ENCODE data around the gene GATAD2B. TPM values are rescaled to one million over a fixed set of nuclear protein-coding genes. Genes with fewer than 3 reads are reported as not detected.
"Not testable (repeated sequence)": the region's sequence is repeated elsewhere in the genome, so short reads cannot be mapped to it uniquely, and the experiment has no call there.

GATAD2B gene
- total RNA-seq, 1 experiment from 2014 or later: 5.1 TPM

GRCh38 chr1:153796786-153797659 is 125.7 kb downstream of the GATAD2B start:
- DNase-seq (ENCODE audit: low read depth): peak; percentile 46

- no peak for DNase-seq (ENCODE audit: low read depth)
Observed at GRCh38 chr1:153795934-153796785, 126.6 kb downstream of the GATAD2B start.

GRCh38 chr1:153795330-153795837 is 127.4 kb downstream of the GATAD2B start:
- no peak for DNase-seq (ENCODE audit: low read depth)

- DNase-seq (ENCODE audit: low read depth): no peak
Observed at GRCh38 chr1:153794624-153795329, 128.0 kb downstream of the GATAD2B start.

- DNase-seq (ENCODE audit: low read depth): no peak
Observed at GRCh38 chr1:153793973-153794615, 128.7 kb downstream of the GATAD2B start.

GRCh38 chr1:153793261-153793972 is 129.4 kb downstream of the GATAD2B start:
- DNase-seq (ENCODE audit: low read depth): no peak

- no peak for DNase-seq (ENCODE audit: low read depth)
Observed at GRCh38 chr1:153792631-153793041, 130.1 kb downstream of the GATAD2B start.

- DNase-seq (ENCODE audit: low read depth): peak; percentile 46
Observed at GRCh38 chr1:153791648-153792253, 131.0 kb downstream of the GATAD2B start.

GRCh38 chr1:153790966-153791647 is 131.7 kb downstream of the GATAD2B start:
- DNase-seq (ENCODE audit: low read depth): peak; percentile 90

GRCh38 chr1:153790313-153790965 is 132.3 kb downstream of the GATAD2B start:
- peak; percentile 89 for DNase-seq (ENCODE audit: low read depth)

- DNase-seq (ENCODE audit: low read depth): no peak
Observed at GRCh38 chr1:153789478-153790034, 133.2 kb downstream of the GATAD2B start.

- no peak for DNase-seq (ENCODE audit: low read depth)
Observed at GRCh38 chr1:153786038-153786790, 136.6 kb downstream of the GATAD2B start.

- peak; percentile 82 for DNase-seq (ENCODE audit: low read depth)
Observed at GRCh38 chr1:153783233-153784190, 139.3 kb downstream of the GATAD2B start.

- not testable (repeated sequence) for DNase-seq (ENCODE audit: low read depth)
Observed at GRCh38 chr1:153782648-153783047, 140.1 kb downstream of the GATAD2B start.

GRCh38 chr1:153780551-153780950 is 142.2 kb downstream of the GATAD2B start:
- no peak for DNase-seq (ENCODE audit: low read depth)

- DNase-seq (ENCODE audit: low read depth): no peak
Observed at GRCh38 chr1:153779781-153780541, 142.8 kb downstream of the GATAD2B start.

Data from LHCN-M2 (cell line).